Measurements from ENCODE around the gene ZNF628.
"Not testable (repeated sequence)": the region's sequence is repeated elsewhere in the genome, so short reads cannot be mapped to it uniquely, and the experiment has no call there.

DNA sequence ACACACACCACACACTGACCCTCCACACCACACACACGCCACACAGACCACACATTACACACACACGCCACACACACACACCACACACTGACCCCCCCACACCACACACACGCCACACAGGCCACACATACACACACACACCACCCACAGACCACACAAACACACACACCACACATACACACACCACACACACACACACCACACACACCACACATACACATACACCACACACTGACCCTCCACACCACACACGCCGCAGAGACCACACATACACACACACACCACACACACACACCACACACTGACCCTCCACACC, 28.3 kb upstream of the ZNF628 start:
- TF ChIP-seq, protein P1, sequence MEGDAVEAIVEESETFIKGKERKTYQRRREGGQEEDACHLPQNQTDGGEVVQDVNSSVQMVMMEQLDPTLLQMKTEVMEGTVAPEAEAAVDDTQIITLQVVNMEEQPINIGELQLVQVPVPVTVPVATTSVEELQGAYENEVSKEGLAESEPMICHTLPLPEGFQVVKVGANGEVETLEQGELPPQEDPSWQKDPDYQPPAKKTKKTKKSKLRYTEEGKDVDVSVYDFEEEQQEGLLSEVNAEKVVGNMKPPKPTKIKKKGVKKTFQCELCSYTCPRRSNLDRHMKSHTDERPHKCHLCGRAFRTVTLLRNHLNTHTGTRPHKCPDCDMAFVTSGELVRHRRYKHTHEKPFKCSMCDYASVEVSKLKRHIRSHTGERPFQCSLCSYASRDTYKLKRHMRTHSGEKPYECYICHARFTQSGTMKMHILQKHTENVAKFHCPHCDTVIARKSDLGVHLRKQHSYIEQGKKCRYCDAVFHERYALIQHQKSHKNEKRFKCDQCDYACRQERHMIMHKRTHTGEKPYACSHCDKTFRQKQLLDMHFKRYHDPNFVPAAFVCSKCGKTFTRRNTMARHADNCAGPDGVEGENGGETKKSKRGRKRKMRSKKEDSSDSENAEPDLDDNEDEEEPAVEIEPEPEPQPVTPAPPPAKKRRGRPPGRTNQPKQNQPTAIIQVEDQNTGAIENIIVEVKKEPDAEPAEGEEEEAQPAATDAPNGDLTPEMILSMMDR (conservative IDR thresholded peaks at IDR 0.05 in 1 of 2, IDR thresholded peaks at IDR 0.05 in 1 of 2; ENCODE audit: low read depth in 1 of 2, low read length in 2 of 2) = not testable (repeated sequence)
- not testable (repeated sequence) for TF ChIP-seq EZH2 (IDR thresholded peaks at IDR 0.05; ENCODE audit: low read length, missing control alignments)

Data from fibroblast of lung (primary cell).